ENCODE data around the gene MIOS.
"Not testable (repeated sequence)": the region's sequence is repeated elsewhere in the genome, so short reads cannot be mapped to it uniquely, and the experiment has no call there.

Gene MIOS

GRCh38 chr7:7651479-7651878 is 84.8 kb downstream of the MIOS start:
- no peak for DNase-seq

- DNase-seq = no peak
These were observed 86.3 kb downstream of the MIOS start for GRCh38 chr7:7652798-7653540.

GRCh38 chr7:7653593-7654187 is 87.0 kb downstream of the MIOS start:
- DNase-seq = no peak

- no peak for DNase-seq
These were observed 88.5 kb downstream of the MIOS start for GRCh38 chr7:7654964-7655715.

GRCh38 chr7:7656459-7656858 is 89.8 kb downstream of the MIOS start:
- not testable (repeated sequence) for DNase-seq

All from NCI-H2081 treated with DMSO at 0.1 percent for 48 hours (cell line).